HG03108 (cell line): Measurements from ENCODE around the gene GLS2.
A peak's percentile ranks its signal among the peaks of the same experiment; 100 is the strongest.
"Not testable (repeated sequence)": the region's sequence is repeated elsewhere in the genome, so short reads cannot be mapped to it uniquely, and the experiment has no call there.

Experiments used
- ATAC-seq: cut with Tn5 transposase; IDR thresholded peaks from one replicate; pipeline ENCODE4 v1.9.1; 2021; ENCODE audit warnings: moderate library complexity; ENCODE audit not compliant: unreplicated experiment

Gene GLS2

GRCh38 chr12:56493409-56494105 is 5.6 kb upstream of the GLS2 start:
- ATAC-seq: not testable (repeated sequence)

- ATAC-seq: no peak
These were observed 2.4 kb upstream of the GLS2 start for GRCh38 chr12:56490360-56490759.

GRCh38 chr12:56487448-56488040 is 417 bp downstream of the GLS2 start:
- ATAC-seq: peak; percentile 9

- no peak for ATAC-seq
These were observed 1.3 kb downstream of the GLS2 start for GRCh38 chr12:56486694-56487093.

GRCh38 chr12:56484566-56484965 is 3.4 kb downstream of the GLS2 start:
- ATAC-seq: no peak

GRCh38 chr12:56479625-56480024 is 8.3 kb downstream of the GLS2 start:
- ATAC-seq: no peak

GRCh38 chr12:56477521-56478225 is 10.3 kb downstream of the GLS2 start:
- no peak for ATAC-seq

GRCh38 chr12:56476972-56477432 is 11.0 kb downstream of the GLS2 start:
- no peak for ATAC-seq

- no peak for ATAC-seq
These were observed 11.8 kb downstream of the GLS2 start for GRCh38 chr12:56476143-56476542.

GRCh38 chr12:56474389-56474788 is 13.6 kb downstream of the GLS2 start:
- no peak for ATAC-seq

GRCh38 chr12:56469007-56469930 is 18.7 kb downstream of the GLS2 start:
- no peak for ATAC-seq

- peak; percentile 92 for ATAC-seq
These were observed 19.6 kb downstream of the GLS2 start, which contains the start of gene SPRYD4 for GRCh38 chr12:56468216-56469006. Gene SPRYD4 (plus strand): TSS chr12:56468578. CDS start chr12:56468592, 14 bp downstream.

- no peak for ATAC-seq
These were observed 25.4 kb downstream of the GLS2 start for GRCh38 chr12:56462565-56462964.

- no peak for ATAC-seq
These were observed 26.5 kb downstream of the GLS2 start for GRCh38 chr12:56461235-56462159.

GRCh38 chr12:56457817-56458216 is 30.1 kb downstream of the GLS2 start:
- ATAC-seq: no peak

- ATAC-seq: no peak
These were observed 33.4 kb downstream of the GLS2 start, which contains the start of gene MIP for GRCh38 chr12:56454557-56454956. Gene MIP (minus strand): TSS chr12:56454657. CDS start chr12:56454613, 44 bp downstream.

GRCh38 chr12:56451147-56451546 is 36.8 kb downstream of the GLS2 start:
- no peak for ATAC-seq

GRCh38 chr12:56450241-56450640 is 37.7 kb downstream of the GLS2 start:
- no peak for ATAC-seq

- no peak for ATAC-seq
These were observed 38.4 kb downstream of the GLS2 start for GRCh38 chr12:56449622-56449984.
